Neural cell (in vitro differentiated cells): ENCODE data around the gene SLC66A1. TPM values are rescaled to one million over a fixed set of nuclear protein-coding genes. Genes with fewer than 3 reads are reported as not detected.
A peak's percentile ranks its signal among the peaks of the same experiment; 100 is the strongest.

Source experiments
- H2AFZ ChIP-seq: fragments of 200-600, 300-800 bp; sonication (generic), shearing (Covaris generic); 2 replicates; pipeline ENCODE4 v1.6.0; 2014; ENCODE audit warnings: low read depth, mild to moderate bottlenecking, antibody characterized with exemption, low read length, moderate library complexity
- H3F3A ChIP-seq: fragments of 200-600 bp; shearing (Covaris generic); 2 replicates; pipeline ENCODE4 v1.6.1; 2016; ENCODE audit warnings: mild to moderate bottlenecking, moderate library complexity, mixed read lengths, antibody characterized with exemption, low read length; ENCODE audit not compliant: insufficient read depth, poor library complexity, severe bottlenecking
- H3K27ac ChIP-seq: fragments of 200-600, 300-800 bp; sonication (generic), shearing (Covaris generic); 2 replicates; pipeline ENCODE4 v1.5.1; 2014; ENCODE audit warnings: mild to moderate bottlenecking, low read length, moderate library complexity
- H3K27me3 ChIP-seq: fragments of 300-800, 200-600 bp; sonication (generic), shearing (Covaris generic); 2 replicates; pipeline ENCODE4 v1.6.0; 2014; ENCODE audit warnings: mild to moderate bottlenecking, low read depth, low read length, moderate library complexity; ENCODE audit not compliant: insufficient read depth
- H3K36me3 ChIP-seq: fragments of 300-800, 200-600 bp; sonication (generic), shearing (Covaris generic); 2 replicates; pipeline ENCODE4 v1.5.1; 2014; ENCODE audit warnings: mild to moderate bottlenecking, antibody characterized with exemption, low read length, moderate library complexity; ENCODE audit not compliant: insufficient read depth
- H3K4me2 ChIP-seq: fragments of 300-800, 200-600 bp; sonication (generic), shearing (Covaris generic); 2 replicates; pipeline ENCODE4 v1.6.0; 2014; ENCODE audit warnings: mild to moderate bottlenecking, low read length
- H3K4me3 ChIP-seq: fragments of 300-800, 200-600 bp; sonication (generic), shearing (Covaris generic); 2 replicates; pipeline ENCODE4 v1.5.1; 2014; ENCODE audit warnings: mild to moderate bottlenecking, low read length, moderate library complexity
- H3K79me2 ChIP-seq: fragments of 200-600 bp; shearing (Covaris generic); replicated peaks from 2 replicates; pipeline ENCODE4 v1.6.0; 2014; ENCODE audit warnings: mild to moderate bottlenecking, low read length, moderate library complexity; ENCODE audit not compliant: insufficient read depth
- H3K9ac ChIP-seq: fragments of 300-800, 200-600 bp; sonication (generic), shearing (Covaris generic); 2 replicates; pipeline ENCODE4 v1.6.1; 2016; ENCODE audit warnings: mild to moderate bottlenecking, low read length, mixed read lengths
- H3K9me2 ChIP-seq: fragments of 200-600 bp; shearing (Covaris generic); 2 replicates; pipeline ENCODE4 v1.6.1; 2016; ENCODE audit warnings: mild to moderate bottlenecking, low read length, mixed read lengths; ENCODE audit not compliant: insufficient read depth
- H3K9me3 ChIP-seq: fragments of 200-600, 300-800 bp; sonication (generic), shearing (Covaris generic); 2 replicates; pipeline ENCODE4 v1.6.1; 2016; ENCODE audit warnings: mild to moderate bottlenecking, mixed run types, low read length, moderate library complexity, mixed read lengths
- H4K20me1 ChIP-seq: fragments of 200-600 bp; shearing (Covaris generic); 2 replicates; pipeline ENCODE4 v1.6.1; 2016; ENCODE audit warnings: mild to moderate bottlenecking, mixed run types; ENCODE audit not compliant: insufficient read depth
- CTCF ChIP-seq: fragments of 450-650 bp; IDR thresholded peaks from 2 replicates; pipeline ENCODE4 v1.5.1; 2014; ENCODE audit warnings: antibody characterized with exemption, mild to moderate bottlenecking, moderate library complexity; ENCODE audit not compliant: poor library complexity, severe bottlenecking
- EP300 ChIP-seq: fragments of 450-650 bp; conservative IDR thresholded peaks from 2 replicates; pipeline ENCODE4 v1.6.1; 2014; ENCODE audit warnings: antibody characterized with exemption, mild to moderate bottlenecking, moderate library complexity; ENCODE audit not compliant: poor library complexity, severe bottlenecking
- EZH2 ChIP-seq: fragments of 200-600, 300-800 bp; shearing (Covaris generic), sonication (generic); IDR thresholded peaks from 2 replicates; pipeline ENCODE4 v1.6.1; 2014; ENCODE audit warnings: antibody characterized with exemption, low read length, borderline replicate concordance, mild to moderate bottlenecking; ENCODE audit not compliant: insufficient read depth, poor library complexity, severe bottlenecking
- MXI1 ChIP-seq: fragments of 450-650 bp; conservative IDR thresholded peaks from 2 replicates; pipeline ENCODE4 v1.6.1; 2014; ENCODE audit warnings: antibody characterized with exemption, mild to moderate bottlenecking; ENCODE audit not compliant: poor library complexity, severe bottlenecking
- POLR2AphosphoS5 ChIP-seq: IDR thresholded peaks from 2 replicates; pipeline ENCODE4 v1.6.1; 2012
- RAD21 ChIP-seq: fragments of 450-650 bp; conservative IDR thresholded peaks from 2 replicates; pipeline ENCODE4 v1.6.1; 2014; ENCODE audit warnings: antibody characterized with exemption, mild to moderate bottlenecking, moderate library complexity
- REST ChIP-seq: IDR thresholded peaks from 2 replicates; pipeline ENCODE4 v1.6.1; 2012; ENCODE audit warnings: borderline replicate concordance
- SMC3 ChIP-seq: fragments of 450-650 bp; conservative IDR thresholded peaks from 2 replicates; pipeline ENCODE4 v1.6.1; 2014; ENCODE audit warnings: antibody characterized with exemption, mild to moderate bottlenecking, moderate library complexity; ENCODE audit not compliant: poor library complexity
- TAF1 ChIP-seq: IDR thresholded peaks from 2 replicates; pipeline ENCODE4 v1.6.1; 2012; ENCODE audit warnings: low read depth
- polyA plus RNA-seq: library from polyadenylated mRNA; depleted of rRNA; stranded (reverse); fragments of >200 nt; gene quantifications from 2 replicates; pipeline ENCODE4 v1.2.3, GENCODE V29; 2014

SLC66A1 gene
- polyA plus RNA-seq, 1 donor from 2014 or later, result 31.8 TPM

DNA sequence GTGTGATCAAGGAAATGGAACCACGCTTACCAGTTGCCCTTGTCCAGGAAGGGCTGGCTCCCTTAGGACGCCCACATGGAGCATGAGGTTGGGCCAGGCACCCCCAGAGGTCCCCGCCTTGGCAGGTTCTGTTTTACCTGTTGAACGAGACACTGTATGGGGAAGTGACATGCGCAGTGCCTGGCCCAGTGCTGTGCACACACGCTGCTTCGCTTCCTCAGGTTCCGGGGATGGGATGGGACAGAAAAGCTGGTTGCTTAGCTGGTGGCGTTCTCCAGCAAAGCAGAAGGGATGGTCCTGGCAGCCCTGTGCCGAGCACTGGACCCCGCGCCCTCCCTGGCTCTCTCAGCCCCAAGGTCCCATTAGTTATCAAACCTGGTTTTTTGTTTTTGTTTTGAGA is 20.7 kb downstream of the SLC66A1 start:
- Histone ChIP-seq H3K9me3 (no peaks in the 10 kb centered on the region), H3K27me3 (no peaks in the 10 kb centered on the region), H3K27ac (no peak overlapping the region), H3F3A (no peaks in the 10 kb centered on the region), H3K4me3 (no peak overlapping the region), H3K79me2 (no peaks in the 10 kb centered on the region), H2AFZ (no peak overlapping the region), H3K36me3 (no peaks in the 10 kb centered on the region), H3K9ac (no peak overlapping the region), H3K9me2 (no peaks in the 10 kb centered on the region), H3K4me2 (no peak overlapping the region), H4K20me1 (no peaks in the 10 kb centered on the region)
- TF ChIP-seq RAD21, result no peak
- no peak for TF ChIP-seq EZH2
- TF ChIP-seq POLR2AphosphoS5, result no peak
- no peak for TF ChIP-seq MXI1
- TF ChIP-seq REST, result no peak
- TF ChIP-seq SMC3, result no peak
- TF ChIP-seq TAF1, result no peak
- TF ChIP-seq EP300, result no peak
- no peak for TF ChIP-seq CTCF

- Histone ChIP-seq H3K4me3 (no peak overlapping the region), H3K9me3 (no peaks in the 10 kb centered on the region), H3F3A (no peaks in the 10 kb centered on the region), H3K79me2 (no peaks in the 10 kb centered on the region), H3K36me3 (no peaks in the 10 kb centered on the region), H2AFZ (no peak overlapping the region), H3K4me2 (no peak overlapping the region), H3K9ac (no peak overlapping the region), H3K27me3 (no peaks in the 10 kb centered on the region), H3K9me2 (no peaks in the 10 kb centered on the region), H3K27ac (no peak overlapping the region), H4K20me1 (no peaks in the 10 kb centered on the region)
- TF ChIP-seq REST (no peak), POLR2AphosphoS5 (peak; percentile 0)
Observed at GRCh38 chr1:19333587-19334354, 21.6 kb downstream of the SLC66A1 start.
